ENCODE measurements around the gene RER1. TPM values are rescaled to one million over a fixed set of nuclear protein-coding genes. Genes with fewer than 3 reads are reported as not detected.

RER1 gene
- polyA plus RNA-seq, 1 donor from 2014 or later: 58.7 TPM

DNA sequence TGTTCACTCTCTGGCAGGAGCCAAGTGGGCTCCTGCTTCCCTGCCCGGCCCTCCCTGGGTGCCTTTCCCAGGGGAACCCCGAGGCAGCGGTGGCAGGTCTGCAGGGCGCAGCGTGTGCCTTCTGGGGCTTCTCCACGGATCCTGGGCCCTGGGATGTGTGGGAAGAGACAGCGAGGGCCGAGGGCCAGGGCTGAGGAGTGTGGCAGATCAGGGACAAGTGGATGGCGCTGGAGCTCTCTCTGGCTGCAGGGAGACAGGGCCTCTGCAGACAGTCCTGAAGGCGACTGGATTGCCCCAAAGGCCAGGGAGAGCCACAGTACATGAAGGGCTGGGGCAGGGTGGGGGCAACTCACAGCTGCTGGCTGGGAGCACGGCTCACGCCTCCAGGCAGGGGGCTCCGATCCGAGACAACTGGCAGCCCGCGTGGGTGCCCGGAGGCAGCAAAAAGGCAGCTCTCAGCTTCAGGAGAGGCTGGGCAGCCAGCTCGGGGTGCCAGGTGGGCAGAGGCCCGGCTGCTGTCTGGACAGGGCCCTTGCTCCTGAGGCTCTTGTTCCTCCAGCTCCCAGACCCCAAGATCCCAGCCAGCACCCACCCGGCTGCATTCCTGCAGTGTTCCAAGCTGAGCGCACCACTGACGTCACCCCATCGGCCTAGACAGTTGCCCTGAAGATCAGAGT is 16.3 kb upstream of the RER1 start:
- no peak for TF ChIP-seq POLR2AphosphoS5 (IDR thresholded peaks at IDR 0.05)
- no peak for TF ChIP-seq RAD21 (conservative IDR thresholded peaks at IDR 0.05)
- no peak for TF ChIP-seq TAF1 (IDR thresholded peaks at IDR 0.05; ENCODE audit: low read depth)
- TF ChIP-seq SMC3 (conservative IDR thresholded peaks at IDR 0.05; ENCODE audit: poor library complexity): no peak
- TF ChIP-seq, protein P1, sequence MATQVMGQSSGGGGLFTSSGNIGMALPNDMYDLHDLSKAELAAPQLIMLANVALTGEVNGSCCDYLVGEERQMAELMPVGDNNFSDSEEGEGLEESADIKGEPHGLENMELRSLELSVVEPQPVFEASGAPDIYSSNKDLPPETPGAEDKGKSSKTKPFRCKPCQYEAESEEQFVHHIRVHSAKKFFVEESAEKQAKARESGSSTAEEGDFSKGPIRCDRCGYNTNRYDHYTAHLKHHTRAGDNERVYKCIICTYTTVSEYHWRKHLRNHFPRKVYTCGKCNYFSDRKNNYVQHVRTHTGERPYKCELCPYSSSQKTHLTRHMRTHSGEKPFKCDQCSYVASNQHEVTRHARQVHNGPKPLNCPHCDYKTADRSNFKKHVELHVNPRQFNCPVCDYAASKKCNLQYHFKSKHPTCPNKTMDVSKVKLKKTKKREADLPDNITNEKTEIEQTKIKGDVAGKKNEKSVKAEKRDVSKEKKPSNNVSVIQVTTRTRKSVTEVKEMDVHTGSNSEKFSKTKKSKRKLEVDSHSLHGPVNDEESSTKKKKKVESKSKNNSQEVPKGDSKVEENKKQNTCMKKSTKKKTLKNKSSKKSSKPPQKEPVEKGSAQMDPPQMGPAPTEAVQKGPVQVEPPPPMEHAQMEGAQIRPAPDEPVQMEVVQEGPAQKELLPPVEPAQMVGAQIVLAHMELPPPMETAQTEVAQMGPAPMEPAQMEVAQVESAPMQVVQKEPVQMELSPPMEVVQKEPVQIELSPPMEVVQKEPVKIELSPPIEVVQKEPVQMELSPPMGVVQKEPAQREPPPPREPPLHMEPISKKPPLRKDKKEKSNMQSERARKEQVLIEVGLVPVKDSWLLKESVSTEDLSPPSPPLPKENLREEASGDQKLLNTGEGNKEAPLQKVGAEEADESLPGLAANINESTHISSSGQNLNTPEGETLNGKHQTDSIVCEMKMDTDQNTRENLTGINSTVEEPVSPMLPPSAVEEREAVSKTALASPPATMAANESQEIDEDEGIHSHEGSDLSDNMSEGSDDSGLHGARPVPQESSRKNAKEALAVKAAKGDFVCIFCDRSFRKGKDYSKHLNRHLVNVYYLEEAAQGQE (IDR thresholded peaks at IDR 0.05; ENCODE audit: borderline replicate concordance): no peak
- no peak for TF ChIP-seq MXI1 (conservative IDR thresholded peaks at IDR 0.05; ENCODE audit: poor library complexity, severe bottlenecking)
- no peak for TF ChIP-seq EZH2 (IDR thresholded peaks at IDR 0.05; ENCODE audit: borderline replicate concordance, insufficient read depth, low read length, poor library complexity, severe bottlenecking)
- TF ChIP-seq EP300 (conservative IDR thresholded peaks at IDR 0.05; ENCODE audit: poor library complexity, severe bottlenecking): no peak
- TF ChIP-seq, protein P2, sequence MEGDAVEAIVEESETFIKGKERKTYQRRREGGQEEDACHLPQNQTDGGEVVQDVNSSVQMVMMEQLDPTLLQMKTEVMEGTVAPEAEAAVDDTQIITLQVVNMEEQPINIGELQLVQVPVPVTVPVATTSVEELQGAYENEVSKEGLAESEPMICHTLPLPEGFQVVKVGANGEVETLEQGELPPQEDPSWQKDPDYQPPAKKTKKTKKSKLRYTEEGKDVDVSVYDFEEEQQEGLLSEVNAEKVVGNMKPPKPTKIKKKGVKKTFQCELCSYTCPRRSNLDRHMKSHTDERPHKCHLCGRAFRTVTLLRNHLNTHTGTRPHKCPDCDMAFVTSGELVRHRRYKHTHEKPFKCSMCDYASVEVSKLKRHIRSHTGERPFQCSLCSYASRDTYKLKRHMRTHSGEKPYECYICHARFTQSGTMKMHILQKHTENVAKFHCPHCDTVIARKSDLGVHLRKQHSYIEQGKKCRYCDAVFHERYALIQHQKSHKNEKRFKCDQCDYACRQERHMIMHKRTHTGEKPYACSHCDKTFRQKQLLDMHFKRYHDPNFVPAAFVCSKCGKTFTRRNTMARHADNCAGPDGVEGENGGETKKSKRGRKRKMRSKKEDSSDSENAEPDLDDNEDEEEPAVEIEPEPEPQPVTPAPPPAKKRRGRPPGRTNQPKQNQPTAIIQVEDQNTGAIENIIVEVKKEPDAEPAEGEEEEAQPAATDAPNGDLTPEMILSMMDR (IDR thresholded peaks at IDR 0.05; ENCODE audit: poor library complexity, severe bottlenecking): no peak
- no peaks in the 10 kb centered on the region for H4K20me1 ChIP-seq (ENCODE audit: insufficient read depth)
- H3K4me2 ChIP-seq (ENCODE audit: low read length): no peak overlapping the region
- no peaks in the 10 kb centered on the region for H3K27me3 ChIP-seq (ENCODE audit: insufficient read depth, low read depth, low read length)
- no peaks in the 10 kb centered on the region for H3F3A ChIP-seq (ENCODE audit: insufficient read depth, low read length, poor library complexity, severe bottlenecking)
- no peak overlapping the region for H3K27ac ChIP-seq (ENCODE audit: low read length)
- H3K36me3 ChIP-seq (ENCODE audit: insufficient read depth, low read length): no peaks in the 10 kb centered on the region
- no peak overlapping the region for H2AFZ ChIP-seq (ENCODE audit: low read depth, low read length)
- H3K4me3 ChIP-seq (ENCODE audit: low read length): no peak overlapping the region
- H3K79me2 ChIP-seq (replicated peaks; ENCODE audit: insufficient read depth, low read length): no peaks in the 10 kb centered on the region
- no peaks in the 10 kb centered on the region for H3K9me3 ChIP-seq (ENCODE audit: low read length)
- no peaks in the 10 kb centered on the region for H3K9me2 ChIP-seq (ENCODE audit: insufficient read depth, low read length)
- no peak overlapping the region for H3K9ac ChIP-seq (ENCODE audit: low read length)

DNA sequence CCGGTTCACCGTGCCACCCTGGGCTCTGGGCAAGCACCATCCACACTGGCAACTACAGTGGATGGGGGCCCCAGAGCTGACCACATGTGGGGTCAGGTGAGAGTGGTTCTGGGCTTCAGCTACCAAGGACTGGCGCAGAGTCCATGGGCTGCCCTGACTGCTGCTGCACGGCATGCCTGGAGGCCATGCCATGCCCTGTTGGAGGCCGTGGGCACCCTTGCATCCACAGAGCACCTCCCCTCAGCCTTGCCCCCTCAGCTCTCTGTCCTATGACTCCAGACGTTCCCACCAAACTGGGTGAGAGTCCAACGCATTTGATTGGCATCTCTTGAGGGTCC is 15.7 kb upstream of the RER1 start:
- H3K79me2 ChIP-seq (replicated peaks; ENCODE audit: insufficient read depth, low read length): no peaks in the 10 kb centered on the region
- no peaks in the 10 kb centered on the region for H3K36me3 ChIP-seq (ENCODE audit: insufficient read depth, low read length)
- no peak overlapping the region for H2AFZ ChIP-seq (ENCODE audit: low read depth, low read length)
- H3K4me3 ChIP-seq (ENCODE audit: low read length): no peak overlapping the region
- H3K9me2 ChIP-seq (ENCODE audit: insufficient read depth, low read length): no peaks in the 10 kb centered on the region
- no peaks in the 10 kb centered on the region for H3K27me3 ChIP-seq (ENCODE audit: insufficient read depth, low read depth, low read length)
- H3F3A ChIP-seq (ENCODE audit: insufficient read depth, low read length, poor library complexity, severe bottlenecking): no peaks in the 10 kb centered on the region
- H3K9me3 ChIP-seq (ENCODE audit: low read length): no peaks in the 10 kb centered on the region
- no peak overlapping the region for H3K9ac ChIP-seq (ENCODE audit: low read length)
- no peak overlapping the region for H3K27ac ChIP-seq (ENCODE audit: low read length)
- TF ChIP-seq TAF1 (IDR thresholded peaks at IDR 0.05; ENCODE audit: low read depth) (no peak), MXI1 (conservative IDR thresholded peaks at IDR 0.05; ENCODE audit: poor library complexity, severe bottlenecking) (no peak), EZH2 (IDR thresholded peaks at IDR 0.05; ENCODE audit: borderline replicate concordance, insufficient read depth, low read length, poor library complexity, severe bottlenecking) (no peak), SMC3 (conservative IDR thresholded peaks at IDR 0.05; ENCODE audit: poor library complexity) (no peak), POLR2AphosphoS5 (IDR thresholded peaks at IDR 0.05) (no peak), RAD21 (conservative IDR thresholded peaks at IDR 0.05) (no peak), EP300 (conservative IDR thresholded peaks at IDR 0.05; ENCODE audit: poor library complexity, severe bottlenecking) (no peak)
- TF ChIP-seq, protein P1 (IDR thresholded peaks at IDR 0.05; ENCODE audit: borderline replicate concordance): no peak
- TF ChIP-seq, protein P2 (IDR thresholded peaks at IDR 0.05; ENCODE audit: poor library complexity, severe bottlenecking): no peak
- no peaks in the 10 kb centered on the region for H4K20me1 ChIP-seq (ENCODE audit: insufficient read depth)
- no peak overlapping the region for H3K4me2 ChIP-seq (ENCODE audit: low read length)
